A172 (cell line): Measurements from ENCODE around the gene SDHB. TPM values are rescaled to one million over a fixed set of nuclear protein-coding genes. Genes with fewer than 3 reads are reported as not detected.
A peak's percentile ranks its signal among the peaks of the same experiment; 100 is the strongest.
"Not testable (repeated sequence)": the region's sequence is repeated elsewhere in the genome, so short reads cannot be mapped to it uniquely, and the experiment has no call there.

Source experiments
- DNase-seq: peaks from one replicate; pipeline ENCODE4 v3.0.0-alpha.2; 2015; ENCODE audit warnings: low spot score
- total RNA-seq: library from RNA; depleted of rRNA; stranded (reverse); fragments of >200 nt; shearing (Covaris generic); gene quantifications from 2 replicates; pipeline ENCODE4 v1.2.3, GENCODE V29; 2014

SDHB gene
- total RNA-seq, 1 experiment from 2014 or later: 241 TPM

GRCh38 chr1:17075470-17076255 lies 21.8 kb upstream of the SDHB start:
- no peak for DNase-seq

GRCh38 chr1:17071794-17072193 lies 18.0 kb upstream of the SDHB start:
- no peak for DNase-seq

- DNase-seq: no peak
Observed at GRCh38 chr1:17070163-17070525, 16.3 kb upstream of the SDHB start.

DNA sequence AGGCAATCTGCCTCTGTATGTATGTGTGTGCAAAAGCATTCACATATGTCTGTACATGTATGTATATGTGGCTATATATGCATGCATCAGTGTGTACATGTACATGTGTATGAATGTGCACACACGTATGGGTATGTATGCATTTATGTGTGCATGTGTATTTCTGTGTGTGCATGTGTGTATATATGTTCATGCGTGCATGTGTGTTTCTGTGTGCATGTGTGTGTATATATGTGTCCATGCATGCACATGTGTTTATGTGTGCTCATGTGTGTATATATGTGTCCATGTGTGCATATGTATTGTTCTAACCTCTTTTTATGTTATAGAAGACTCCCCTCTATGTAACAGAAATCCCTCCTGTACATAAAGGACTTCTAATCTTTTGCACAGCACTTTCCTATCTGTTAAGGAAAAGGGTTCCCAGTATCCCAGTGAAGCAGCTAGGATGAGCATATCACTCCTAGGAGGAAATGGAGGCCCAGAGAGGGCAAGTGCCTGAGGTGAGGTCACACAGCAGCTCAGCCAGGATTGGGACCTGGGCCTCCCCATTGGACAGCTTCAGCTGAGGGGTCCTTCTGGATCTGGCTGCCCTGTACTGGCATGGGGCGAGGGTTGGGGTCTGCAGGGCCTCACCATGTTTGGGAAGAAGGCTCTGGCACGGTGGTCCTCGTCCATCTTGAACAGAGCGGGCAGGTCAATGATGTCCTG lies 15.8 kb upstream of the SDHB start:
- no peak for DNase-seq

- DNase-seq: no peak
Observed at GRCh38 chr1:17068789-17069188, 15.0 kb upstream of the SDHB start.

- no peak for DNase-seq
Observed at GRCh38 chr1:17067465-17068240, 13.8 kb upstream of the SDHB start.

DNA sequence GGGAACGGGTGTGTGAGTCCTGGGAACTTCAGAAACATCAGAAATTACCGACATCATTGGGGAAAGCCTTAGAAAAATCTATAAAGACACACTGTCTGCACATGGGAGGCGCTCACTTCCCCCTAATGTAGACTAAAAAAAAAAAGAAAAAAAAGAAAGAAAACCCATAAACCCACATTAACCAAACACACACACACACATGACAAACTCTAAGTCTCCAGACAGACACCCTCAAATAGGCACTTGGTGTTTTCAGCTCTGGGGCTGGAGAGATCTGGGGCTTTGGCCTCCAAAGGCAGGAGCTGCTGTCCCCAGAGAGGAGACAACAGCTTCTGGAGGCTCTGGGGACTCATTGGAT lies 13.2 kb upstream of the SDHB start:
- no peak for DNase-seq

GRCh38 chr1:17066361-17067068 lies 12.7 kb upstream of the SDHB start:
- no peak for DNase-seq

GRCh38 chr1:17065666-17066065 lies 11.8 kb upstream of the SDHB start:
- no peak for DNase-seq

DNA sequence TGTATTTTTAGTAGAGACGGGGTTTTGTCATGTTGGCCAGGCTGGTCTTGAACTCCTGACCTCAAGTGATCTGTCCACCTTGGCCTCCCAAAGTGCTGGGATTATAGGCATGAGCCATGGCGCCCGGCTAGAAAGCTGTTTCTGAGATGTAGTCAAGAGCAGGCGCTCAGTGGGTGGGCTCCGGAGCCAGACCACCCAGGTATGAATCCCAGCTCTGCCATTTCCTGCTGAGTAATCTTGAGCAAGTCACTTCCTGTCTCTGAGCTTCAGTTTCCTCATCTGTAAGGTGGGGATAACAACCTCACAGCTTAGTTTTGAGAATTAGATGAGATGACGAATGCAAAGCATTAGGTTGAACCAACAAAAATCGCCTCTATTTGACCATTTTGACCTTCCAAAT lies 8.9 kb upstream of the SDHB start:
- DNase-seq: not testable (repeated sequence)

DNA sequence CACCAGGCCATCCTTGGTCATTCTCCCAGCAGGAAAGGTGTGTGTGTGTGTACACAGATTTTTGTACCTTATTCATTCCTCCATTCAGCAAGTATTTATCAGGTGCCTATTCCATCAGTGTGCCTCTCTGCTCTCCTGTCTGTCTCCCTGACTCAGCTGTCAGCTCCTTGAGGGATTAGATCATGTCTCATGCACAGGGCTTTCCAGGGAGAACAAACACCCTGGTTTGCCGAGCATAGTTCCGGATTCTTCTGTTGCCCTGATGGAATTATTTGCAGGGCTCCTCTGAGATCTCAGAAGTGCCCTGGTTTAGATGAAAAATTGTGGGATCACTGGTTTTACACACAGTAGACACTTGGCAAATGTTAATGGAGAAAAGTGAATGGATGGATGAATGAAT lies 8.1 kb upstream of the SDHB start:
- no peak for DNase-seq

DNA sequence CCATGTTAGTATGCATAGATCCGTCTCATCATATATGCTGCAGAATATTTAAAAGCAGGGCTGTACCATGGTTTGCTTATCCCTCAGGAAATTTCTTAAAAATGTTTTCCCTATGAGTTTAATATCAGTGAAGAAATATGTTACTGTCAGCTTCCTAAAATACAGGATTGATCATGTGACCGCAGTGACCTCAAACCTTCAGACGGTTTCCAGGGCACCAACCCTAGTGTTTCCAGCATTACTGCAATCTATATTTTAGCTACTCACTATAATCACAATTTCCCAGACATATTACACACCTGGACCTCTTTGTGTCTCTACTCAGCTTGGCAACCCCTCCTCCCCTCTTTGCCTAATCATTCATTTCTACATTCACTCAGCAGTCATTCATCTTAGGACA lies 7.7 kb upstream of the SDHB start:
- DNase-seq: no peak

DNA sequence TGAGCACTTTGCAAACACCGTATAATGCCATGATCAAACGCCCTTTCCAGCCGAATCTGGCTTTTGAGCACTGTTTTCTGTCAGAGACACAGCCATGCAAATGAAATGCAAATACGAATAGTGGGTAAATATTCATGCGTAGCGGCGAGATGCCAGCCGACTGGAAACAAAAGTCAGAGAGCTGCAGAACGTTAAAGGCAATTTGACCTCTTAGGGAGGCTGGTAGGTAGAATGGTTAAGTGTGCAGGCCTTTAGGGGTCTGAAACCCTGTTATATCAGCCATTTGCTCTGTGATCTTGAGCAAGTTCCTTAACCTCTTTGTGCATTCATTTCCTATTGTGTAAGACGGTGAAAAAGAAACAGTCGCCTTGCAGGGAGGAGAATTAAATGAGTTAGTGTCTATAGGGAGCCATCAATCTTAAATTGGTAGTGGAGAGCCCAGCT lies 6.5 kb upstream of the SDHB start:
- DNase-seq: no peak

DNA sequence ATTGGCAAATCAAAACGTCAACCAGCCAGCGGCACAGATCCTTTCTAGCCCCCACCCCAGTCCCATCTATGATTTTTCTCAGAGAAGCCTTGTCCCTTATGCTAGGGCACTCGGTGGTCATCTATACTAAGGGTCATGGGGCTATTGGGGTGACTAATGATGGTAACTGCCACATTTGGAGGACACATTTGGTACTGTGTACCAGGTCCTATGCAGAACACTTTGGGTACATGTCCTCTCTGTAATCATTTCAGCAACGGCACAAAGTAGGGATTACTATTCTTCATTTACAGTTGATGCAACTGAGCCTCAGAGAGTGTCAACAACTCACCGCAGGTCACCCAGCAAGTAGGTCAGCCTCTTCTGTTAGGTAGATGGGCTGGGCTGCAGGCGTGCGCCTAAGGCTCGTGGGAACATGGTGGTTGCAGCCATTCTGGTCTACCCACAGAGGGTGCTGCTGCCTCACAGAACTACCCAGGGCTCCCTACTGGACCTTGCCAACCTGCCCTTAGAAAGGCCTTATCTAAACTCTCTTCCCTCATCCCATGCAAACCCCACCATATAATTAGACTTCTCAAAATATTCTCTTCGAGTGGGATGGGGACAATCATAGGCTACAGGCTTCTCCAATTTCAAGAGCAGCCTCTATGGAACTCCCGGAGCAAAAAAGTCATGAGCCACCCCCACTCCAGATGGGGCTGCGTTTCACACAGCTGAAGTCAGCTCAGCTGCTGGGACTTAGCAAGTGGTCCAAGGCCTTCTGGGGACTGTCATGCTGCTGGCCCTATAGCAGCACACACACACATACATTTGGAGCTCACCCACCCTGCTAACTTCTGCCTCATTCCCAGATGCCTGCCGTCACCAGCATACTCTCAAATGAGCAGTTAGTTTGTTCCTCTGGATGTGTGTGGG lies 5.8 kb upstream of the SDHB start:
- peak; percentile 69 for DNase-seq

DNA sequence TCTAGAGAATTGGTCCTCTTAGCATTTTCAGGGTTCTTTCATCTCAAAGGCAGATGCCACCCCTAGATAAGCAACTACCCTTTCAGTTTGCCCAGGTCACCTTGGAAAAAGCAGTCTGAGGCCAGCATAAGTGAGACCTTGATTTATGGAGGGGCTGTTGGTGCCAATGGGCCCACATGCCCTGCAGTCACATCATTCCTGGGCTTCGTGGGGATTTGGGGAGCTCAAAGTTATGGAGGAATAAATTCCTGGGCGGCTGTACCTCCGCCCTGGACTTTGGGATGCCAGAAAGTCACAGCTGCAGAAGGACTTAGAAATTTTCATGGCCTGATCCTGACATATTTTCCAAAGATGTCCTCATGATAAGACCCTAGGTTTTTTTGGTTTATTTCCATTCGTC lies 2.7 kb upstream of the SDHB start:
- no peak for DNase-seq

DNA sequence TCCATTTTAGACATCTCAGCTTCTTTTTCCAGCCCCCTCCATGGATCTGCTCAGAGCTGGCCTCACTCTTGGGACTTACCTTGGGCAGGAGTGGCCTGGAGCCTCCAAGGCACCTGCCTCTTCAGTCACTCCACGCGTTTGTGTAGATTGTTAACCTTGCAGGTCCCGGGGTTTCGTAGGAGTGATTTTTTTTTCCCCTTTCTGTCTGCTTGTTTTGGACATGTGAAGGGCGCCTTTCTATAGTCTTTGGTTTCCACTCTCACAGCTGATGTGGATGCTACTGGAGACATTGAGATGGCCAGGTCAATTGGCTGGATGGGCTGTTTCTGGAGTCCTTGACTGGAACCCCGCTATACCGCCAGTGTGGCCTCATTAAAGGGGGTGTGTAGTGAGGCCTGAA lies 2.0 kb upstream of the SDHB start:
- no peak for DNase-seq

DNA sequence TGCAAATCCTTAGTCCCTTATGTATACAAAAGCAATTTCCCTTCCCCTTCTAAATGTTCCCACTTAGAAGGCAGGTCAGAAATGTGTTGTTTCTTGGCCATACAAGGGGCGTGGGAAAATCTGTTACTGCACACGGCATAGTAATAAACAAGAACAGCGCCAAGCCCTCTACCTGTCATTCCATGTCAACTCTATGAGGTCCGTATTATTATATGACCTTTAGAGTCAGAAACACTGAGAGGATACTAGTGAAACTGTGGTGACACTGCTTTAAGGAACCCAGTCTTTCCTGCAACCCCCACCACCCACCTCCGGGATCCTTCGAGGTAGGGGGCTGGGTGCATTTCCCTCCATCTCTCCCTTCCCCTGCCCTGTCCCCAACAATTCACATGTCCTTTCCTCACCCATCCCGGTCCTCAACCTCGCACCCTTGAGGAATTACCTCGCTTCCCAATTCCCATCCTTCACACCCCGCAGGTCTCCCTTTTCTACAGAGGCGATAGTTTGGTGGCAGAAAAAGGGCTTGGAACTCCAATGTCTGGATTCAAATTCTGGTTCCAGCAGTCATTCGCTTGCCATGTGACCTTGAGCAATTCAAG lies 647 bp downstream of the SDHB start:
- no peak for DNase-seq

- DNase-seq: no peak
Observed at GRCh38 chr1:17052641-17053040, 1.2 kb downstream of the SDHB start.

DNA sequence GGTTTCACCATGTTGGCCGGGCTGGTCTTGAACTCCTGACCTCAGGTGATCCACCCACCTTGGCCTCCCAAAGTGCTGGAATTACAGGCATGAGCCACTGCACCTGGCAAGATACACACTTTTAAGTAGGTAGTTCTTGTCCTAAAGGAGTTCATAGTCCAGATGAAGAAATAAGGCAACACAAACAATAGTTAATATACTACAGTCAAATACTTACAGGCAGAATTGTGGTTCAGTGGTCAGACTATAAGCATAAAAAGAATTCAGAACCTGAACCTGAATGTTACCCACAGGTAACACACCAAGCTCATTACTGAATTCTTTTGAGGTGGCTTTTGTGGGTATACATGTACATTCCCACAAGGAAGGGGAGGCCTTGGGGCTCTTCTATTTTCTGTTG lies 1.8 kb downstream of the SDHB start:
- DNase-seq: no peak

GRCh38 chr1:17047924-17048323 lies 5.9 kb downstream of the SDHB start:
- DNase-seq: no peak

- no peak for DNase-seq
Observed at GRCh38 chr1:17046334-17046657, 7.5 kb downstream of the SDHB start.
